Hematopoietic multipotent progenitor cell (in vitro differentiated cells): Measurements from ENCODE around the gene CCDC28B. TPM values are rescaled to one million over a fixed set of nuclear protein-coding genes. Genes with fewer than 3 reads are reported as not detected.

Experiments used
- DNase-seq, 3 donors: peaks; one replicate each; pipeline ENCODE4 v3.0.0-alpha.2; 2011 to 2015; ENCODE audit warnings: low read depth in 2 of 3, low spot score in 2 of 3
- total RNA-seq: library from RNA; depleted of rRNA; stranded (reverse); fragments of >200 nt; gene quantifications from one replicate; pipeline ENCODE4 v1.2.3, GENCODE V29; 2012

CCDC28B gene
- total RNA-seq, 1 donor = 18.0 TPM

DNA sequence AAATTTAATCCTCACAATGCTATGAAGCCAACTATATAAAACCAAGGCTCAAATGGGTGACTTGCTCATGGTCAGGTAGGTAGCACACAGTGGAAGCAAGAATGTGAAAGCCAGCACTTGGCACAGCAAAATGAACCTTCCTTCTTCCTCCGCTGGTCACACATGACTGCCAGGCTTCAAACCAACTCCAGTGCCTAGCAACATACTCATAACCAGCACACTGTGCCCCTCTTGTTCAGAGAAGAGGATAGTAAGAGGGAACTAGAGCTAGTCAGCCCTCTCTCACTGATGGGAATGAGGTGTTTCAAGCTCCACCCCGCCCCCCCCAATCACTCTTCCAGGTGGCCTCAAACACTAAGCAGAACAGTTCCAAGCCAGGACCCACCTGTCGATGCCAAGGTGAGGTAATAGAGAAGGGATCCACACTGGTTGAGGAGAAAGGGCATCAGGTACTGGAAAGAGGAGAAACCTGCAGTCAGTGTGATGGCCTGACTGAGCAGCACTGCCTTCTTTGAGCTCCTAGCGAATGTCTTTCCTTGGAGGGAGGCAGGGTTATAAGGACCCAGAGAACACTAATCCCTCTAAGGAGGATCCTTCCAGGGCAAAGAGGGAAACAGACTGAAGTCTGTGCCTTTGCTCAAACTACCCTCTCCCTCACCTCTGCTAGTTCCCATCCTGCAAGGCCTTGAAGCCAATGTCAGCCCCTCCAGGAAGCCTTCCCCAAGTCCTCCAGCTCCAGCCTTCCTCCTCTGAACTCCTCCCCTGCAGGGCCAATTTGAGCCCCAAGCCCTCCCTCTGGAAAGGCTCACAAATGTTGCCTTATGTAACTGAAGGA is 20.6 kb downstream of the CCDC28B start:
- no peak for DNase-seq

- DNase-seq = no peak
Measured at GRCh38 chr1:32221581-32221979, 21.2 kb downstream of the CCDC28B start.

DNA sequence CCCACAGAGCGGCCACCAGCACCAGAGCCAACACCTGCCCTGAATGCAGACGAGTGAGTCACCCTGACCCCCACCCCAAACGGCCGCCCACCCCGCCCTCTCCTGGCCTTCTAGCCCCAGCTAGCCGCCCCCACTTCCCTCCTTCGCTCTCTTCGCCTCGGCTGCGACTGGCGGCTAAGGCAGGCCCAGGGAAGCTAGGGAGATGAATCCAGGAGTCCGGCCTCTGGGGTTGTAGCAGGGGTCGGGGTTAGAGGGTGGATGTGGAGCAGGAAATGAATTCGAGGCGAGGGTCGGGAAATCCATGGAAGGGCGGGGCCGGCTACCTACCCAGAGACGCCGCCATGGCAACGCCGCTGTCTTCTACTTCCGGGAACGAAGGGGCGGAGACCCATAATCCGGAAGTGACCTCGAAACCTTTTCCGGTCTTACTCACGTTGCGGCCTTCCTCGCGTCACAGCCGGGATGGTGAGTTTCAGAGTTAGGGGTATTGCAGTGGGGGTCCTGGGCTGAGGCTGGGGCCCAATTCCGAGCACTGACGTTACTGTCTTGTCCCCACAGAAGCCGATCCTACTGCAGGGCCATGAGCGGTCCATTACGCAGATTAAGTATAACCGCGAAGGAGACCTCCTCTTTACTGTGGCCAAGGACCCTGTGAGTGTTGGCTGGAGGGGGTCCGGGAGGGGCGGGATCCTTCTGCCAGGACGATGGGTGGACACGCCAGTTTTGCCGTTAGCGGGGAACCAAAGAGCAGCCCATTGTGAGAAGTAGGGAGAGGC is 21.8 kb downstream of the CCDC28B start, which contains the start of the genes EIF3I and TMEM234:
Gene EIF3I, plus strand, starts transcription at position 428 of the 776 bp plus-strand sequence. Its CDS starts 35 bp downstream, at position 463.
Gene TMEM234, minus strand, starts transcription at position 374 of the 776 bp plus-strand sequence. Its CDS starts 31 bp downstream, at position 343.
- DNase-seq = peak; percentile 72 to 97 (median 95)

DNA sequence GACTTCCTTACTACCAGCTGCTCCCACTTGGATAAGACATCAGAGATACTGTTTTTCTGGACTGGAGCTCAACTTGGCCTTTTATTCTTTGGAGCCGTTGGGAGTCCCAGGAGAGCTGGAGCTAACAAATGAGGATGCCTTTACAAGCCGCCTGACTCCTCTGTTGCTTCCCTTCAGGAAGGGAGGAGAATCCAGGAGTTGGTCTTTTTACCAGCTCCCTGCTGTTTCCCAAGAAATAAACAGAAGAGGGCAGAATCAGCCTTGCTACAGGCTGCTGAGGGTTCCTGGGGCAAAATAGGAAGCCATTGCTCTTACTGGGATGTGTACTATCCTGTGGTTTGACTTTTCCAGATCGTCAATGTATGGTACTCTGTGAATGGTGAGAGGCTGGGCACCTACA is 23.3 kb downstream of the CCDC28B start:
- no peak for DNase-seq

- DNase-seq = no peak
Measured at GRCh38 chr1:32224285-32224684, 23.9 kb downstream of the CCDC28B start.

- DNase-seq = no peak
Measured at GRCh38 chr1:32228771-32229170, 28.4 kb downstream of the CCDC28B start.

DNA sequence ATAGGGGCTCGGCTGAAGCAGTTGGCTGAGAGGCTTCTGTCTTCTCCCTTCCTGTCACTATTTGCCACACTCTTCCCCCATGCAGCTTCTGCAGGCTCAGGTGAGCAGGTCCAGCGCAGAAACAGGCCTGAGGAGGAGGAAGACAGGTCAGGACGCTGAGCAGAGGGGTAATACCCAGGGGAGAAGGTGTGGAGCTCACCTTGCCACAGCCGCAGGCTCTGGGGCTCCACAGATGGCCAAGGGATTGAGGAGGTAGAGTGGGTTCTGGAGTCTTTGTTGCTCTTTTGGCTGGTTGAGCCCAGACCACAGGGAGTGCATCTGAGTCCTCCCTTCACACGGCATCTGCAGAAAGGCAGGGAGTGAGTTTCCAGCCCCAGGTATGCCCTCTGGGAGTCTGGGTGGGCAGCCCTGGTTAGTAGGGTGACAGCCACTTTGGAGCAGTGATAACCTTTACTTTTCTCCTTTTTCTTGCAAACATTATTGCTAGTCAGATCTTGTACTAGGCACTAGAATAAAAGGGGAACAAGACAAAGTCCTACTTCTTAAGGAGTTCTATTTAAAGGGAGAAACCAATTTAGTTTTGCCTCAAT is 31.5 kb downstream of the CCDC28B start:
- DNase-seq = no peak

DNA sequence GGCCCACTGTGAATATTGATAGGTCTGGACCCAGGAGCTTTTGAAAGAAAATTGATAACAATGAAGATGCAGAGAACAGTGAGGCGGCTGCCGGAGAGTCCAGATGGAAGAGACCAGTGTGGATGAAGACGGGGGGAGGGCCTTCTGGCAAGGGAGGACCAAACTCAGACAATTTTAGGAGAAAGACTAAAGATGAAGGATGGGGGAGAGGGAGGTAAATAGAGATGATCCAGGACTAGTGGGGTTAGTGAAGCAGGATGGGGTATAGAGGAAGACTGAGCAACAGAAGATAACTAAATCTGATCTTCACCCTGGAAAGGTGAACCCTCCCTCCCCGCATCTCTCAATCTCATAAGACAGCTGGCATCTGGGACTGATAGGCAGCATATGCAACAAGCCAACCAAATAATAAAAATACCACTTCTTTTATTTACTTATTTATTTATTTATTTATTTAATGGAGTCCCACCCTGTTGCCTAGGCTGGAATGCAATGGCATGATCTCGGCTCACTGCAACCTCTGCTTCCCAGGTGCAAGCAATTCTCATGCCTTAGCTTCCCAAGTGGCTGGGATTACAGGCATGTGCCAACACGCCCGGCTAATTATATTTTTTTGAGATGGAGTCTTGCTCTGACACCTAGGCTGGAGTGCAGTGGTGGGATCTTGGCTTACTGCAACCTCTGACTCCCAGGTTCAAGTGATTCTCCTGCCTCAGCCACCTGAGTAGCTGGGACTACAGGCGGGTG is 32.3 kb downstream of the CCDC28B start:
- no peak for DNase-seq

DNA sequence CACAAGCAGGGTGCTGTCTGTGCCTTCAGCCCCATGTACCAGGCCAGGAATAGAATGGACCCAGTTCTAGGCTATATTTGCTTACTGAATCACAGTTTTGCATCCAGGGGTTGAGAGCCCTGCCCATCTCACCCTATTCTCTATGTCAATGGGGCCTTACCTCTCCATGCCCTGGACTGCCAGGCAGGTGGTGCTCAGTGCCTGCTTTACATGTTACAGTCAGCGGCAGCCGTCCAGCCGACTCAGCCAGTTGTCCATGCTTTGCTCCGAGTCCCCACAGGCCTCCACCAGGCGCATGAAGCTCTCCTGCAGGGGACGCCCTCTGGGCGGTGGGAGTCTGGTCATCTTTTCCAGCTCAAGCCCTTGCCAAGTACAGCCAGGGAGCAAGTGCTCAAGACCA is 34.4 kb downstream of the CCDC28B start:
- DNase-seq = no peak

GRCh38 chr1:32239337-32239736 is 38.9 kb downstream of the CCDC28B start:
- no peak for DNase-seq

DNA sequence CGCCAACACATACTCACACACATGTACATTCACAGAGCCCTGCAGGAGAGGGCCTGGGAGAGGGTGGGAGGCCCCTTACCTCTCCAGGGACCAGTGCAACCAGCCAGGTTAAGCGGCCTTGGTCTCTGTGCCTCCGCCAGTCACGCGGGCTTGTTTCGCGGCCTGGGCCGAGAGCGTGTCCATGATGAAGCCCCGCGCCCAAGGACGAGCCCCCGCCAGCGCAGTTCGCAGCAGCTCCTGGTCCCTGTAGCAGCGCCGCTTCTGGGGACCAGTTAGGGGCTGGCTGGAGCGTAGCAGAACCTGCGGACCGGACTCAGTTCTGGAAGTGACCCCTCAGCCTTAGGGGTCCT is 39.4 kb downstream of the CCDC28B start:
- no peak for DNase-seq

DNA sequence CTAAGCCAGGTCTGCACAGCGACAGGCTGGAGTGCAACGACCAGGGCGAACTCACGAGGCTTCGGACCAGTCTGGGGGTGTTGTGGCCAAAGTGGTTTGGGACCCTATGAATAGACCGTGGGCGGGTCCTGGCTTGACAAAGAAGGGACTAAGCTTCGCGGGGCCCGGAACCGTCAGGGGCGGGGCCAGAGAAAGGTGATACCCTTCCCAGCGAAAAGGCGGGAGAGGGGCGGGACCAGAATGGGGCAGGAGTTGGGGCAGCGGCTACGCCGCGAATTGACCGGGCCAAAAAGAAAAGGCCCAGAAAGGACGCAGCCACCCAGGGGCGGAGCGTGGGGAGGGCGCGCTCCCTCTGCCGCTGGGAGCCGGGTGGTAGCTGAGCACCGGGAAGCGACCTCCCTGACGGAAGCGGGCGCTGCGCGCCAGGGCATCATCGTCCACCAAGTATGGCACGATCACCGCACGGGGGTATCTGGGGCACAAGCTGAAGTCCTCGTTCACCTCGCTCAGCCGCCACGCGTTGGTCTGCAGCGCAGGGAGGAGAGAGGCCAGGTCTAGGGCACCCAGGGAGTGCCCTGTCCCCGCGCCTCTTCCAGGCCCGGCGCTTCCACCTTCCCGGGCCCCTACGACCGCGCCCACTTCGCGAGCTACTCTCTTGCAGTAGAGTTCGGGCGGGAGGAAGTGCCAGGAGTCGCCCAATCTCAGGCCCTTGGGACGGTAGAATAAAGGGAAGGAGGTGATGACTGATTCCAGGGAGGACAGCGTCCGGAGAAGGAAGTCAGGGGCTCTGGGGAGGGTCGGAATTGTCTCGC is 40.0 kb downstream of the CCDC28B start:
- DNase-seq = peak in 1 of 3 donors; percentile 42

GRCh38 chr1:32241001-32241763 is 40.8 kb downstream of the CCDC28B start:
- peak in 2 of 3 donors; percentile 60 to 76 for DNase-seq

GRCh38 chr1:32242341-32242851 is 42.0 kb downstream of the CCDC28B start:
- no peak for DNase-seq

- no peak for DNase-seq
Measured at GRCh38 chr1:32246888-32247273, 46.5 kb downstream of the CCDC28B start, which contains the start of gene FAM167B. FAM167B (plus strand) TSS chr1:32247222; CDS start chr1:32247422, 200 bp downstream.

- no peak for DNase-seq
Measured at GRCh38 chr1:32247452-32247851, 47.1 kb downstream of the CCDC28B start.

- DNase-seq = peak in 2 of 3 donors; percentile 59 to 61
Measured at GRCh38 chr1:32247983-32248889, 47.8 kb downstream of the CCDC28B start.
